Measurements from ENCODE around the gene SCTR.

Gene SCTR

GRCh38 chr2:119472749-119473148 is 51.5 kb downstream of the SCTR start:
- DNase-seq: no peak

GRCh38 chr2:119469661-119470297 is 54.5 kb downstream of the SCTR start:
- no peak for DNase-seq

DNA sequence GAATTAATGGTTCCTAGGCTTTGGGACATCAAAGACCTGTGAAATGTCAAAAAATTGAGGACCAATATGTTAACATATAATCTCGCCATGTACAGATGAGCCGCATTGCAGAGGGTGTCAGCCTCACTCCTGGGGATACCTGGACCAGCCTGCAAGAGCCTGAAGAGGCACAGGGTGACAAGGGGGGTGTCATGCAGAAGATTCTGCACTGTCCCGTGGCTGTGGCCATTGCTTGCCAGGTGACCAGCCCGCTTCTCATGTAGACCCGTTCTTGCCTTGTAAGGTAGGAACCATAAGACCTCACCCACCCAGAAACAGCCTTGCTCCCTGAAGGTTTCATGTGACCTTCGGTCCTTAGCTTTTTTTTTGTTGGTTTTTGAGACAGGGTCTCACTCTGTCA is 55.2 kb downstream of the SCTR start:
- no peak for DNase-seq

GRCh38 chr2:119468154-119468955 is 55.9 kb downstream of the SCTR start:
- no peak for DNase-seq

GRCh38 chr2:119466373-119466772 is 57.9 kb downstream of the SCTR start:
- DNase-seq: no peak

DNA sequence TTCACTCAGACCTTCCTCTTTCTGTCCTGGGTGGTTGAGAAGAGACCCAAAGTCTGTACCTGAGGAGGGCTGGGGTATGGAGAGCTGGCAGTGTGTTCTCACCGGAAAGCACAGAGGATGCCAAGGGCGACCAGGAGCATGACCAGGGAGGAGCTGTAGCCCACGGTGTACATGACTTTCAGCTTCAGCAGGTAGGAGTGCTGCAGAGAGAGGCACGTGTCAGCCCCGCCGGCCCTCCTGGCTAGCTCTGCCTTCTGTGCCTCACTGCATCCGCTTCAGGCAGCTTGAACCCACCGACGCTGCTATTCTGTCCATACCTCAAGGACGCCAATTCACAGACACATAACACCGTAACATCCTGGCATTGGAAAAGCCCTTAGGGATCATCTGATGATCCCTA is 58.6 kb downstream of the SCTR start:
- no peak for DNase-seq

GRCh38 chr2:119464981-119465380 is 59.3 kb downstream of the SCTR start:
- no peak for DNase-seq

- no peak for DNase-seq
These were observed 60.3 kb downstream of the SCTR start for GRCh38 chr2:119463990-119464389.

DNA sequence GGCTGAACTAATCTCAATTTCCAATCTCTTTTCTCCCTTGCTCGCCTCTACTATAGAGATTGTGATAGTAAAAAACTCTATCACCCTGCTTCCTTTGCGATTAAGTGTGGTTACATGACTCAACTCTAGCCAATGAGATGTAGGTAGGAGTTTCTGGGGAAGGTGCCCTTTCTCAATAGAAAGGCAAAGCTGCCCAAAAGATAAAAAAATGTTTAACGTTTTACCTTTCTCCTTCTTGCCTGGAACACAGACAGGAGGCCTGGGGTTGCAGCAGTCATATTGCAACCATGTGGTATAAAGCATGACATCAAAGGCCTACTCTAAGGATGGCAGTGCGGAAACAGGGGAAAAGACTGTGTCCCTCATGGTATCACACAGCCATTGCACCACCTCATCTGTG is 61.1 kb downstream of the SCTR start:
- DNase-seq: no peak

DNA sequence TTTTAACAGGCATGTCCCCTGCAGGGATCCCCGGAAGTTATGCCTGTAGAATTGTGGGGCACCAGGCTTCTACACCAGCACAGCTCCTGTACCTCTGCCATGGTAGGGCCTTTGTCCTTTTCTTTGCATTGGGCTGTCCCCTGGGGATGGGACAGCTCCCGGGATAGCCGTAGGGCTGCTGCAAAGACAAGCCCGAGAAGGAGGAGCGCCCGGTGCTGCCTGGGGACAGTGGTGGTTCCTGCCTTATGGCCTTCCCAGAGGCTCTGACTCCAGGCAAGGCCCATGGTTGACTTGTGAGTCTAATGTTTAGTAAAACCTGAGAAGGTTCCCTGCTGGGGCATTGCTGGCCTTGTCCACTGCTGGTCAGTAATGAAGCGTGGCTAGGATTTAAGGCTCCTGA is 61.7 kb downstream of the SCTR start:
- DNase-seq: no peak

DNA sequence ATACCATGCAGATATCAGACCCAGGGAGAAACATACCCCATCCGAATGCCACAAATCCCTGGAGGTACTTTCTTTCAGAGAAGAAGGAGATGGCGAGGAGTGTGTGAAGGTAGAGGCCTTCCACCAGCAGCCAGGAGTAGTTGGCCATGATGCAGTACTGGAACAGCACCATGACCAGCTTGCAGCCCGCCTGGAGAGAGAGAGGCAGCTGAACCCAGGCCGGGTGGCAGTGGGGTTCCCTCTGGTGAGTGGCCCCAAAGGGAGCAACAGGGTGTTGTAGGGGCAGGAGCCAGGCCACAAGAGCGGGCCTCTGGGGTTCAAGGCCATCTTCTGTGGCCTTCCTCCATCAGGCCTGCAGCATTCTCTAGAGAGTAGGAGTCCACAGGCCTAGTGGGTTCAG is 62.5 kb downstream of the SCTR start:
- no peak for DNase-seq

GRCh38 chr2:119460076-119460475 is 64.2 kb downstream of the SCTR start:
- DNase-seq: no peak

GRCh38 chr2:119455066-119455718 is 69.1 kb downstream of the SCTR start:
- no peak for DNase-seq

DNA sequence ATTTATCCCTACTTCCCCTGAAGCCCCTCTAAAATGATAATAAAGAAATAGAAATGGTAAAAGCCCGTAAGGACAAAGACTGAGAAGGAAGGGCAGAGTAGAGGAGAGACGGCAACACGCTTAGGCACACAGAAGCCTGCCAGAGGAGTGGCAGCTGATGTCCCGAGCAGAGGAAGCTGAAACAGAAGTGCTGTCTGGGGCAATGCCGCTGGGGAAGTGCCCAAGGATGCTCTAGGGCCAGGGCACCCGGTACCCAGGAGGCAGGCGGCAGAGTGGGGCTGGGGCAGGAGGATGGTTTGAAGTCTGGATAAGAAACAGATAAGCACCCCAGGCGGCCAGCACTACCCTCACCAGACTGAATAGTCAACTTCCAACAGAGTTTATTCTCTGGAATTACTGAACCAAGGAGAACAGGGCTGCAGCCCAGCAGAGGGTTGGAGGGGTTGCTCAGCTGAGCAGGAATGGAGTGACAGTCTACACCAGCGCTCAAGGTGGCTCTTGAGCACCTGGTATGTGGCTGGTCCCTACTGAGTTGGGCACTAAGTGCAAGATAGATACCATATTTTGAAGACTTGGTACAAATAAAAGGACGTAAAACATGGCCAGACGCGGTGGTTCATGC is 70.2 kb downstream of the SCTR start:
- DNase-seq: no peak

- DNase-seq: no peak
These were observed 72.8 kb downstream of the SCTR start for GRCh38 chr2:119451336-119452050.

DNA sequence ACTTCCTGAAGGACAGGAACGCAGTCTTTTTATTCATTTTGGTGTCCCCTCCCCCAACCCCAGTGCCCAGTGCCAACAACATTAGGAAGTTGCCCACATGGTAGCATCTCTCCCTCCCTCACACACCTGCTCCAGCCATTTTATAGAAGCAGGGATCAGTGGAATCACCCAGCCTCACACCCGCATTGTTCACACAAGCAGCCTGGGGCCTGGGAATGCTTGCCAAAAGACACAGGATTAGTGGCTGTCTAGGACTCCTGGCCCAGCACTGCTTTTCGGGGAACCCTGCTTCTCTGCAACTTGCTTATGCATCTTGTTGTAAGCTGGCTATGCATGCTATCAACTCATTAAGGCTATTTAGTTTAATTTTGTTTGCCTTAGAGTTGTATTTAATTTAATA is 74.8 kb downstream of the SCTR start:
- no peak for DNase-seq

DNA sequence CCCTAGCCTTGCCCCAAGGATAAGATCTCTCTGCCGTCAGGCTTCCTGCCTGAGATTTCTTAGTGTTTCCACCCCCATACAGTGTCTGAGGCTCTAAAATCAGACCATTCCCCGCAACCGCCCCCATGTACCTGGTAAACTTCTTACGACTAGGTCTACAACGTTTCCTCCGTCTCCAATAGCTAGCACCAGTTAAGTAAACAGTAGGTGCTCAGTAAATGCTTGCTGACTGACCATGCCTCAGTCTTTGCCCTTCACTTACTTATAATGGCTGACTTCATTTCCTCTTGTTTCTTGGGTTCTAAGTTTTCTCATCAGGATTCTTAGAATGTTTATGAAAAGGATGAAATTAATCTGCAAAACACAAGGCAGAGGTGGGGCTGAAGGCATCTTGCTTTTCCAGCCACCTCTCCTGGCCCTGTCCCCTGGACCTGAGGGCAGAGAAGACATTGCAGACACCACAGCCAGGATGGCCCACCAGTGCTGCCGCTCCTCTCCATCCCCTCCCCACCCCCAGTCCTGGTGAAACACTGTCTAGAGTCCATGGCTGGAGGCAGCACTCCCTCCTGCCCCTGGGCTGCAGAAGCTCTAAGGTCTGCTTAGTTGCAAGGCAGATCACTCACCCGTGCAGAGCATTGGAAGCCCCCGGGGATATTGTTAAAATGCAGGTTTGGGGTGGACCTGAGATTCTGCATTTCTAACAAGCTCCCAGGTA is 75.7 kb downstream of the SCTR start:
- no peak for DNase-seq

GRCh38 chr2:119446037-119446436 is 78.2 kb downstream of the SCTR start:
- DNase-seq: no peak

DNA sequence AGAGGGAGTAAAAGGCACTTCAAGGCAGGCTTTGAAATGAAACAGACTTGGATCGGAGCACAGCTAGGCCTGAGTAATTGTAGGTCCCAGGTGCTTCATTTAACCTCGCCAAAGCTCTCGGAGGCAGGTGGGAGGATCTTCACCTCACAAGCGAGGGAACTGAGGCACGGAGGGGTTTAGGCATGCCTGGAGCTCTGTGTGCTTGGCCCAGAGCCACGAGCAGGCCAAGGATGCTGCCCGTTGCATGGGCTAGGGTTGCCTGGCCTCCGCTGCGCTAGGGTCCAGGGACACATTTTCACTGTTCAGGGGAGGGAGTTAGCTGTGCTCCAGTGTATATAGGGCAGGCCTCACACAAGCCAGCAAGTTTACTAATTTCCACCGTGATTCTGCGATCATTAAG is 81.4 kb downstream of the SCTR start:
- DNase-seq: no peak

DNA sequence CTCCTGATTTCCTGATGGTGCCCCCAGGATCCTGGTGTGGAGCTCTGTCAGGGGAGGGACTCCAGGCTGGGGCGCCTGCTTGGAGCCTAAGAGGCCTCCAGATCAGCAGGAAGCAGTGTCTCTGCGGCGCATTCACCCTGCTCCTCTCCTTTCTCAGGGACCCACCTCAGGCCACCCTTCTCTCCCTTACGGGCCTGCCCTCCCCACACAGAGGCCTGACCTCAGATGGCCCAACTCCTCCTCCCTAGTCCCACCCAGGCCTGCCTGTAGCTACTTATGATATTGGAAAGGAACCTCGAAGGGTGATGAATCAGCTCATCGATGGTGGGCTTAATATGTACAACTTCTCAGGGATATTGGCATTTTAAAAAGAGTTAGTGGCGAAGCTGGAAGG is 82.1 kb downstream of the SCTR start:
- no peak for DNase-seq

DNA sequence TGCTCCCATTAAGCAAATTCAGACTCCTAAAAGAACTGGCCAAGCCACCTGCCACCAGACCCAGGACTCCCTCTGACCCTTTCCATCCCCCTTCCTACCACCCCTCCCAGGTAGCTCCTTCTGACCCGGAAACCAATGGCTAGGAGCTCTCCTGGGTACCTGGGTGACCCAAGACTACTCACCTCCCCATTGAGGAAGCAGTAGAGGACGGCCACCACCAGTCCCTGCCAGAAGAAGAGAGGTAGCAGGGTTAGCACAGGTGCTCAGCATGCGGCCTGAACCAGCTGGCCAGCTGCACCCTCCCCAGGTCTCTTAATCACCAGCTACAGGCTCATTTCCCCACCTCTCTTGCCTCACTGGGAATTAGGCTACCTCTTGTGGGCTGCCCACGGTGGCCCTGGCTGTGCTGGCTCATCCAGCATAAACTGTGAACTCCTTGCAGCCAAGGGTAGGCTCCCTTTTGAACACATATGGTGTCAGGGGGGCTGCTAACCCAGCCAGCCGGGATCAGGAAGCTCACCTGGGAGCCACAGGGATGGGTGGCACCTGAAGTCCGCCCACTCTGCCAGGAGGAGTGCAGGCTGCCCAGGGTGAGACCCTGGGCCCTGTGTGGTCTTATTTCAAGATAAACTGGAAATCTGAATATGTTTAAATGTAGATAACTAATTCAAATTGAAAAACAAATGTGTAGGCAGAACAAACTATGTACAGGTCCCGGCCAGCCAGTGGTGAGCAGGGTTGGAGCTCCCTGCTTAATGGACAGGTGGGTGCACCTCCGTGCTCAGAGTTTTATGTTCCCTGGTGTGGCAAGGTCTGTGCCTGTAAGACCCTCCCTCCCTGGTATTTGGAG is 82.7 kb downstream of the SCTR start:
- DNase-seq: no peak
